Activated CD8-positive, alpha-beta memory T cell treated with anti-CD3 and anti-CD28 coated beads, Interleukin-2, amount 50 U/mL, for 48 hours (primary cell): ENCODE results near the gene SART1.

Experiments used
- DNase-seq: peaks from one replicate; pipeline ENCODE4 v3.0.0-alpha.2; 2020

The SART1 gene

GRCh38 chr11:65967329-65967934 lies 5.9 kb downstream of the SART1 start:
- no peak for DNase-seq

DNA sequence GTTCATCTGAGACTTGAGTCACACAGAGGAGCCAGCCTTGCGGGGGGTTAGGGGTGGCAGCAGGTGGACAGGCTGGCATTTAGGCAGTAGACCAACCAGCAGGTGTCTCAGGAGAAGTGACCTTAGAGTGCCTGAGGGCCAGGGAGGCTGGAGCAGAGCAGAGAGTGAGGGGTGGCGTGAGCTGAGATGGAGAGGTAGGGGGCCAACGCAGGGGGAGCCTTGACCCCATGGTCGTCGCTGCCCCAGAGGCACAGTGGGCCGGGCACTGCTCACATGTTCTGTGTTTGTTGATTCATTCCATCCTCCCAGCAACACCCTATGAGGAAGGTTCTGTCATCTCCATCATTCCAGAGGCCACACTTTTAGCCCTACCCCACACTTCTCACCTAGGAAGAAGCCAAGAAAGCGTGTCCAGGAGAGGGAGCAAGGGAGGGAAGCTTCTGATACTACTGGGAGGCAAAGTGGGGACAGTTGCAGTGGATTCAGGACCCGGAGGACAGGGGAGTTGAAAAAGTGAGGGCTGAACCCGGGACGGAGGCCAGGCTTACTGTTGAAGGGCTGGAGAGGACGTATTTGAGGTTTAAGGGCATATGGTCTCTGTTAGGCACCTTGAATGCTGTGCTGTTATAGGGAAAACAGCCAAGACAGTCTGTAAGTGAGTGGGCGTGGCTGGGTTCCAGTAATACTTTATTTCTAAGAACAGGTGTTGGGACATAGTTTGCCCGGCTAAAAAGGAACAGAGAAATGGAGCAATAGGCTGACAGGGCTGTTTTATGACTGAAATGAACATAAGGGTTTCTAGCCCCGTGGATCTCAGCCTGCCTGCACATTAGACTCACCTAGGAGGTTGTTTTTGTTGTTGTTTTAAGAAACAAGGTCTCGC lies 7.3 kb downstream of the SART1 start:
- DNase-seq: no peak

- DNase-seq: no peak
Observed at GRCh38 chr11:65972116-65972515, 10.6 kb downstream of the SART1 start.

DNA sequence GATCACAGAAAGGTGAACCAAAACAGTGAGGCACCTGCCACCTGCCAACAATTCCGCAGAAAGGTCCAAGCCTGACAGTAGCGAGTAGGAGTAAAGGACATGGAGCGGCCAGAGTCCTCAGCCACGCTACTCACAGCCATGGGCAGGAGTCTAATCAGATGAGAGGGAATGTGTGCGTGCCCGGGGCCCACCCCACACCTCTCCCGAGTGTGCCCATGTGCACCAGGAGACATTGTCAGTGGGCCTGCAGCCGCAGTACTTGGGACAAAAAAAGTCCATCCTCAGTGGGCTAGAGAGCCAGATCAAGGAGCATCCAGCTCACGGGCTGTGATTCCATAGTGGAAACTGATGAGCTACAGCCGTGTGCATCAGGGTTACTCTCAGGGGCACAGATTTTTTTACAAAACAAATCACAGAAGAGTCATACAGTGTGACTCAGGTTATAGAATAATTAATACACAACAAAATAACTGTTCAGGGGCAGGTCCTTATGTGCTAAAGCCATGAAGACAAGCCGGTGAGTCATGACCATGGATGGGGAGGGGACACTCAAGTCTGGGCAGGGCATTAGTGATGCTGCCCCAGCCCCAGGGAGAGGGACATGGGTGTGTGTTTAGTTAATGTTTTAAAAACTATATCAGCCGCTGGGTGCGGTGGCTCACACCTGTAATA lies 12.0 kb downstream of the SART1 start:
- no peak for DNase-seq

DNA sequence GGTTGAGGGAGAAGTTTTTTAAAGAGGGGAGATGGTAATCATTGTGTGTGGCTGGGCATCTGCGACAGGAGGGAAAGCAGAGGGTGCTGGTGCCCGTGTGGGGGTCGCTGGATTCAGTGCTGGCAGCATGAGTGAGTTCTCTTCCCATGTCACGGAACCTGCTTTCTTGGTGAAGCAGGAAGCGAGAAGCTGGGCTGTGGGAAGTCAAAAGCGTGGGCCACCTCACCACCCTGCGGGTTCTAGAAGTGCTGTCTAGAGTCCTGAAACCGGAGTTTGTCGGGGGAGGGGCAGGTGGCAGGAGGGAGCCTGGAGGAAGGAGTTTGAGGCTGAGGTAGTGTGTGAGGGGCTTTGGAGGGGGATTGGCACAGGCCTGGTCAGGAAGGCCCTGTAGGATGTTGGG lies 14.2 kb downstream of the SART1 start:
- DNase-seq: no peak

DNA sequence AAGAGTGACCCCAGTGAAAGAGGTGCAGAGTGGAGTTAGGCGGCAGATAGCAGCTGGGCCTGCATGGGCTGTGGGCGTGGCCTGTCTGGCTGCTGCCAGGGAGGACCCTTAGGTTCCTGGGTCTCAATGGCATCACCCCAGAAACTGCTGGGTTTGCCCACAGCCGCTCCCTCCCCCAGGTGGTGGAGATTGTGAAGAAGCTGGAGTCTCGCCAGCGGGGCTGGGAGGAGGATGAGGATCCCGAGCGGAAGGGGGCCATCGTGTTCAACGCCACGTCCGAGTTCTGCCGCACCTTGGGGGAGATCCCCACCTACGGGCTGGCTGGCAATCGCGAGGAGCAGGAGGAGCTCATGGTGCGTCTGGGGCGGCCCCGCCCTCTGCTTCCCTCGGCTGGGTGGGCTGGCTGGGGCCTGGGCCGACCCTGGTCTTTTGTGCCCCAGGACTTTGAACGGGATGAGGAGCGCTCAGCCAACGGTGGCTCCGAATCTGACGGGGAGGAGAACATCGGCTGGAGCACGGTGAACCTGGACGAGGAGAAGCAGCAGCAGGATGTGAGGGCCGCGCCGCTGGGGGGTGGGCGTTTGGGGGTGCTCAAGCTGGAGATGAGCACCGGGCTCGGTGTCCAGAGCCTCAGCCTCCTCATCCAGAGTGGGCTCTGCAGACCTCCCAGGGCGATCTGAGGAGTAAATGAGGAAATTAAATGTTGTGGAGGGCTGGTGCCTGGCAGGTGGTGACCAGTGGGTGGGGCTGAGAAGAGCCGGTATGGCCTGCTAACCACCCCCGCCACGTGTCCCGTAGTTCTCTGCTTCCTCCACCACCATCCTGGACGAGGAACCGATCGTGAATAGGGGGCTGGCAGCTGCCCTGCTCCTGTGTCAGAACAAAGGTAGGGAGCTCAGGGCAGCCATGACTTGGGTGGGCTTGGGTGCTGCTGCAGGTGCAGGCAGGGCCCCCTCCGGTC lies 15.0 kb downstream of the SART1 start:
- no peak for DNase-seq

GRCh38 chr11:65977621-65978390 lies 16.3 kb downstream of the SART1 start:
- no peak for DNase-seq

GRCh38 chr11:65978391-65979238 lies 17.1 kb downstream of the SART1 start:
- DNase-seq: no peak

GRCh38 chr11:65979261-65979759 lies 17.8 kb downstream of the SART1 start:
- DNase-seq: no peak

GRCh38 chr11:65981101-65981740 lies 19.7 kb downstream of the SART1 start:
- DNase-seq: no peak

- DNase-seq: no peak
Observed at GRCh38 chr11:65981972-65982823, 20.7 kb downstream of the SART1 start.

GRCh38 chr11:65982824-65983588 lies 21.5 kb downstream of the SART1 start:
- no peak for DNase-seq

GRCh38 chr11:65983589-65983987 lies 22.1 kb downstream of the SART1 start:
- DNase-seq: no peak

DNA sequence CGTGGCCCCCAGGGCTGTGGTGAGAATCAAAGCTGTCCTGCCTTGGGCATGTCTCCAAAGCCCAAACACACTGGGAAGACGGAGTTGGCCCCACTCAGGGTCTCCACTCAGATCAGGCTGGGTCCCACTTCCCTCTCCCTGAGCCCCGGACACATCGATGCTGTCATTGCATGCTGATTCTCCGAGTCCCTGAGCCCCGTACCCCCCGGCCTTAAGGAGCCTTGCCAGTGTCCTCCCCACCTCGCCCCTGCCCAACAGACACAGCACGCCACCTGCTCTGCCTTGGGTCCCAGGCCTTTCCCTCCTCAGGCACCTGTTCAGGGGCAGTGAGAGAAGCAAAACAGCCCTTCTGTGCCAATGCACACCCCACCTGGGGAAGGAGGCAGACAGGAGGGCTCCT lies 25.8 kb downstream of the SART1 start:
- no peak for DNase-seq

DNA sequence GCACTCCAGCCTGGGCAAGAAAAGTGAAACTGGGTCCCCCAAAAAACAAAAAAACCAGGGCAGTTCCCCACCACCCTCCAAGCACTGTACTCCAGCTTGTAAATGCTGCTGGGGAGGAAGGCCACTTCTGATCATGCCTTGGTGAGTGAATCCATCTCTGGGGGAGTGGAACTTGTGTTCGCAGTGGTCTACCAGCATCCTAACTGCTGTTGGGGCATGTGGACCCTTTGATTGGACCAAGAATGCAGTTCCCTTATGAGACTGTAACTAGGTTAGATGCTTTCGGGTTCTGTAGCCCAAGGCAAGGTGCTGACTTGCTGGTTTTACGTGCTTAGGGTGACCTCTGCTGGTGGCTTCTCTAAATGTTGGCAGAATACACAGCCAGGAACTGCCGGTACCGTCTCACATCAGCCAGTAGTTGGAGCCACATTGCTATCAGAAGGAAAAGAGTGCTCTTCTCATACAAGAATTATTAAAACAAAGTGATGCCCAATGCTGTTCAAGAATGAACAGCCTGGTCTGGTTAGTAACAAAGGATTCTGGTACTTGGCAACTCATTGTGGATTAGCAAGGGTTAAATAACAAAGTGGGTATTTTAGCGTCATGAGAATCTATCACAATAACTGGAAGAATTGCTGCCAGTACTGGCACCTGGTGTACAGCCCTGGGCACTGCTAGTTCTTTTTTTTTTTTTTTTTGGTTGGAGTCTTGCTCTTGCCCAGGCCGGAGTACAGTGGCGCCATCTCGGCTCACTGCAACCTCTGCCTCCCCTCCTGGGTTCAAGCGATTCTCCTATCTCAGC lies 27.5 kb downstream of the SART1 start:
- peak; percentile 86 for DNase-seq

DNA sequence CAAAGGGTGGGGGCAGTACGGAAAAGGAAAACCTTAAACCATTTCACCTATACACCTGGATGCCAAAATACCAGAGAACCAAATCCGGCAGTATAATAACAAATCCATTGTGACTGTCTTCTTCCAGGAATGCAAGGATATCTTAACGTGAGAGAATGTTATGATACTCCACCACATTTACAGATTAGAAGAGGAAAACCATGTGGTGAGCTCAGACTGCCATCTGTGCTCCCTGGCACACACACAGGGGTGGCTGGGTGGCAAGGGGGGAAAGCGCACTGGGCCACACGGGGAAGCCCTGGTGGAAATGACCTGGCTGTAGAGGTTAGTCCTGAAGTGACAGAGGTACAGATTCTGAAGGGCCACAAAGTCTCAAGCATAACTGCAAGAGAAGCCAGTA lies 30.5 kb downstream of the SART1 start:
- DNase-seq: no peak

DNA sequence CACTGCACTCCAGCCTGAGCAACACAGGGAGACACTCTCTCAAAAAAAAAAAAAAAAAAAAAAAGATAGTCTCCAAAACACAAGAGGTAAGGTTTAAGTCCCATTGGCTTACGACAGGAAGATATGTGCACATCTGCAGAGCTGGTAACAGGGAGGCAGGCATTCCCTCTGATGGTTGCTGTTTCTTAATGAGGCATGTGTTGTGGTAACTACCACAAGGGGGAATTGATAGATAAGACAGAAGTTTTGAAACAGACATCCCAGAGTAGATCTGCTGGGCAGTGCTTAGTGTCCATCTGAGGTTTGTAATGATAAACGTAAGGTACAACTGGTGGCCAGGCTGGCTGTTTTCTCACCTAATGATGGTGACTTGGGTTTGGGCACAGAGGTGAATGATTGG lies 35.8 kb downstream of the SART1 start:
- no peak for DNase-seq
